NCI-H524 treated with DMSO at 0.1 percent for 48 hours (cell line): Measurements from ENCODE around the gene GNG14.
A peak's percentile ranks its signal among the peaks of the same experiment; 100 is the strongest.
"Not testable (repeated sequence)": the region's sequence is repeated elsewhere in the genome, so short reads cannot be mapped to it uniquely, and the experiment has no call there.

Source experiments
- DNase-seq: peaks from one replicate; lab custom pipeline; 2025; lab: John Stamatoyannopoulos, UW

The GNG14 gene

DNA sequence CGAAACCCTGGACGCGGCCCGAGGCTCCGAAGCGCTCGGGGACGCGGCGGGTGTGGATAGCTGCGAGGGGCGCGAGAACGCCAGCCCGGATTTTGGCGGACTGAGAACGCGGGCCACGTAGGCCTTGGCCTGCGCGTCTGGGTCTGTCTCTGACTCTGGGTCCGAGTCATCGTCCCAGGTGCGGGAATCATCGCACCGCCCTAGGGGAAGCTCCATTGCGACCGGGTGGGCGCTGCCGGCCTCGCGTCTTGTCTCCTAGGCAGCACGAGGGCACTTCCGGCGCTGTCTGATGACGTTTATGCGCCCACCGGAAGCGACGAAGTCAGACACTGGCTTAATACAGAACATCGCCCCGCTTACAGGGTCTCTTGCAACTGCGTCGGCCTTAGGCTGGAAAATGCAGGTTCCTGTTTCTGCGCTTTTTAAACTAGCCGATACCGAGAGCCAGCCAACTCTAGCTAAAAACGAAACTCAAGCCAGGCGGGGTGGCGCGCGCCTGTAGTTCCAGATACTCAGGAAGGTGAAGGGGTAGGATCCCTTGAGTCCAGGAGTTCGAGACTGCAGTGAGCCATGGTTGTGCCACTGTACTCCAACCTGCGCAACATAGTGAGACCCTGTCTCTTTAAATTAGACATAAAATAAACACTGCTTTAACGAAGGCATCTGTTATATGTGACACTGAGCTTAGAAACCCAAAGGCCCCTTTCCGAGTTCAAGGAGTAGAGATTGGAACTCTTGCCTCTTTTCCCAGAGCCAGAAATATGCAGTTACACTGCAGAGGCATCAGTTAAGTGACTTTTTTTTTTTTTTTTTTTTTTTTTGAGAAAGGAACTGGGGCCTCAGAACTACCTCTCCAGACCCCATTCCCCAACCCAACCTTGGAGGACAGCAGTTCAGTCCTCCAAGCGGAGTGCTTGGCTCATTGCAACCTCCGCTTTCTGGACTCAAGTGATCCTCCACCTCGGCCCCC, 8.9 kb downstream of the GNG14 start, which contains the start of gene FBXW9:
FBXW9 (minus strand) TSS at position 266 of the 970 bp plus-strand sequence; CDS start at position 216, 50 bp downstream.
- peak; percentile 78 for DNase-seq

DNA sequence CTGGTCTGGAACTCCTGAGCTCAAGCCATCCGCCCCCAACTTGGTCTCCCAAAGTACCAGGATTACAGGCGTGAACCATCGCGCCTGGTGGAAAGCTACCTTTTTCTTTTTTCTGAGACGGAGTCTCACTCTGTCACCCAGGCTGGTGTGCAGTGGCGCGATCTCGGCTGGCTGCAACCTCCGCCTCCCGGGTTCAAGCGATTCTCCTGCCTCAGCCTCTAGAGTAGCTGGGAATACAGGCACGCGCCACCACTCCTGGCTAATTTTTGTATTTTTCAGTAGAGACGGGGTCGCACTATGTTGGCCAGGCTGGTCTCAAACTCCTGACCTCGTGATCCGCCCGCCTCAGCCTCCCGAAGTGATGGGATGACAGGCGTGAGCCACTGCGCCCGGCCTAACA, 9.6 kb downstream of the GNG14 start:
- DNase-seq: not testable (repeated sequence)

DNA sequence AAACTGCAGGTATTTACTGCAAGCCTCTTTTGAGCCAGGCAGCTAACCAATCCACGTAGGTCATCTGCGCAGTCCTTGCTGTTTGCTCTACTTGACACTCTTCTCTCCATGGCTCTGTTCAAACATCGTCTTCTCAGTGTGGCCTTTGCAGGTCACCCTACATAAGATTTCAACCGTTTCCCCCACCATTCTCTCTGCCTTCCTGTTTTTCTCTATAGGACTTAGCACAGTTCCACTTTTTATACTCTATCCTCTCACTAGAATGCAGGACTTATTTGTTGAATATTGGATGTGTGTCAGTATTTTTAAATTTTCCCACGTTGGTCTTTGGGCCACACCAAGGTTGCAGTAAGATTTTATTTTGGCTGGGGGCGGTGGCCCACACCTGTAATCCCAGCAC, 10.3 kb downstream of the GNG14 start:
- no peak for DNase-seq

DNA sequence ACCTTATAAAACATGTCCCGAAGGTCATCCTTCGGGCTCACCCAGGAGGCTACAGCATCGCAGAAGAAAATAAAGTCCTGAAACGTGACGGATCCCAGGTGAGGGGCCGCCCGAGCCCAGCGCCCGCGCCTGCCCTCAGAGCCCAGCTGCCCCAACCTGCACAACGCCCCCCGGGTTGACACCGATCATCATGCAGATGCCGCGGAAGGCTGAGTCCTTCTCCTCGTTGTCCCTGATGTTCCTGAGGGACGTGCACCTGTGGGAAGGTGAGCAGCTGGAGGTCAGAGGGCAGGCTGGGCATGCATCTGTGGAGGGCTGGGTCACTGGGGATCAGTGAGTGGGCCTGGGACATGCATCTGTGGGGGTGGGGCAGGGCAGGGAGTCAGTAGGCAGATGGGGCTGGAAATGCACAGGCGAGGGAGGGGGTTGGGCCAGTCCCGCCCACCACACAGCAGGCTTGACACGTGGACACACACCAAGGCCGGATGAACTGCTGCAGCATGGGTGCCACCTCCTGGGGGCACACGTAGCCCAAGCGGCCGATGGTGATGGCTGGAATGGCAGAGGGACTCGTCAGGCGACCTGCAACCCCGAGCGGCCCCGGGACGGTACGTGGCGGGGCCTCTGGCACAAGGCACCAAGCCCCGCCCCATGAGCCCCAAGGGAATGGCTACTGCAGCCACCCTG, 13.9 kb downstream of the GNG14 start:
- no peak for DNase-seq

DNA sequence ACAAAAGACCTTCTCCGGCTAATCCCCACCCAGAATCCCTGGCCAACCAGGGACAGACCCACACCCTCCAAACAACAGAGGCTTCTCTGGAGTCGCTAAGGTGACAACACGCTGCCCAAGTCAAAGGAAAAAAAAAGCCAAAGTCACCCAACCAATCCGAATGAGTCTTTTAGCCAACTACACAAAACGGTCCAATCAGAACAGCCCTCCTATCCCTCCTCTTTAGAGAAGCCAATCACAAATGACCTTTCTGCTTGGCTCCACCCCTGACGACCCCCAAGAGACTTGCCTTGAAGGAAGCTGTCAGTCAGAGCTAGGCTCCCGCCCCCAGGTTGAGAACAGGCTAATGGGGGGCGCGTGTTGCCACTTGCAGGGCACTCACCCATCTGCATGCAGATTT, 15.2 kb downstream of the GNG14 start:
- no peak for DNase-seq

DNA sequence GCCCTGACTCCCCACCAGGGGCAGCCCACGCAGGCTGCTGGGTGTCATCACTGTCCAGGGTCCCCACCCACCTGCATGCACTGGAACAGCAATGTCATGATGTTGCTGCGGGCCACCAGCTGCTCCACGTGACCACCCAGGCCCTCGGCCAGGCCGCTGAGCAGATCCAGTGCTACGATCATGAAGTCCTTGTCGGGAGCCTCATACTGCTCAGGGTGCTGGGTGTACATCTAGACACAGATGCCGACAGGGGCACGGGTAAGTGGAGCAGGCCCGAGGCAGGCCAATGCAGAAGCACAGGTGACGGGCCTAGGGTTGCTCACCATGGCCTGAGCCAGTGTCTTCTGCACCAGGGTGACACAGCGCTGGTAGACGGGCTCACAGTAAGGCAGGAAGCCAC, 17.4 kb downstream of the GNG14 start:
- DNase-seq: no peak

DNA sequence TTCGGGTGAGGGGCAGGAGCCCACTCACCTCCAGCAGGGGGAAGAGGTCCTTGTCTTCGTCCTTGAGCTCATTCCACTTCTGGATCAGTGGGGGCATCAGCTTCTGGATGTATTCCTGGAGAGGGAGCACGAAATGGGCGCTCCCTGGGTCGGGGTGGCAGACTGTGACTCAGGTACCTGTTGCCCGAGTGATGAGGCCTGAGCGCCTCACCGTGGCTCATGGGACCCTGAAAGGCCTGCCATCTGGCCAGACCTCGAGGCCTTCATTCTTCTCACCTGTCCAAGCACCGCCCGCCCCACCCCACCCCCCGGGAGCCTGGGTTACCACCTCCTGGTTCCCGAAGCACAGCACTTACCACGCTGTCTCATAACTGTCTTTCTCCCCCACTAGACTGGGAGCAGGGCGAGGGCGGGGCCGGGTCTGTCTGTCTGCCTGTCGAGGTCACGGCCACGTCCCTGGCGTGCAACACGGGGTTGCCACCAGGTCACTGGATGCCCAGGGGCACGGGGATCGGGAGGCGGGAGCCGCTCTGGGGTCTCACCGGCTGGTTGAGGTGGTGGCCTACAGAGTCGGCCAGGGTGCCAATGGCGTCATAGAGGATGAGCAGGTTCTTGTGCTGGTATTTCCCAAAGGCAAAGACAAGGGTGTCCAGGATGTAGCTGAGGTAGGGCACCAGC, 18.0 kb downstream of the GNG14 start:
- DNase-seq: no peak

DNA sequence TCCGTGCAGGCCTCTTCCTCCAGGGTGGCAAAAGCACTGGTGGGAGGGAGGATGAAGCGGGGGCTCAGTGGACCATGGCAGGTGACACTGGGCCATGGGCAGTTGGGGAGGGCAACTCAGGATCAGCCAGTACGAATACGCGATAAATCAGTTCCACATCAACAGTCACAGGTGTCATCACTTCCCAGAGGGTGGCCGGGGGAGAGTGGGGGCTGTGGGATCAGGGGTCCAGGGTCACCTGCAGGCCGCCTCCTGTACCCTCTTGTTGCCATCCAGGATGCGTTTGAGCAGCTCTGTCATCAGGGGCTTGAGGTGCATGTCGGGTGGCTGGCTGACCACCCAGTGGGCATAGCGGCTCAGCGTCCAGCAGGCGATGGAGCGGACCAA, 18.5 kb downstream of the GNG14 start:
- DNase-seq: no peak

DNA sequence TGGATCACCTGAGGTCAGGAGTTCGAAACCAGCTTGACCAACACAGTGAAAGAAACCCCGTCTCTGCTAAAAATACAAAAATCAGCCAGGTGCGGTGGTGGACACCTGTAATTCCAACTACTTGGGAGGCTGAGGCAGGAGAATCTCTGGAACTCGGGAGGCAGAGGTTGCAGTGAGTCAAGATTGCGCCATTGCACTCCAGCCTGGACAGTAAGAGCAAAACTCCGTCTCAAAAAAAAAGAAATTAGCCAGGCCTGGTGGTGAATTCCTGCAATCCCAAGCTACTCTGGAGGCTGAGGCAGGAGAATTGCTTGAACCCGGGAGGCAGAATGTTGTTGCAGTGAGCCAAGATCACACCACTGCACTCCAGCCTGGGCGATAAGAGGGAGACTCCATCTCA, 20.8 kb downstream of the GNG14 start:
- no peak for DNase-seq

DNA sequence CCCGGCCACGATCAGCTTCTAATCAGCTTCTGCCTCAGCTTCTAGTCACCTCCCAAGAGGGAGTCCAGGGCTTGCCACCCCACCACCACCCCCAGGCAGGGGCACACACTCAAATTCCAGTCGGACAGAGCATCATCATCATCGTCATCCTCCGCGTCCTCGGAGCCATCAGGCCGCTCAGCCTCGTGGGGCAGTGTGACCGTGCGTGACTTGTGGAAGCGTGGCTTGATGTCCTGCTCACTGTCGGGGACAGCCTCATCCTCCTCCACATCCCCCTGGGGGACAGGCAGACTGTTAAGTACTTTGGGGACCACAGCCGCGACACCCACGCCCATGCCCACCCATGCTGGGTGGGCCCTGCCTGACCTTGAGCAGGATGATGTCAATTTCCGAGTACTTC, 23.4 kb downstream of the GNG14 start:
- no peak for DNase-seq

DNA sequence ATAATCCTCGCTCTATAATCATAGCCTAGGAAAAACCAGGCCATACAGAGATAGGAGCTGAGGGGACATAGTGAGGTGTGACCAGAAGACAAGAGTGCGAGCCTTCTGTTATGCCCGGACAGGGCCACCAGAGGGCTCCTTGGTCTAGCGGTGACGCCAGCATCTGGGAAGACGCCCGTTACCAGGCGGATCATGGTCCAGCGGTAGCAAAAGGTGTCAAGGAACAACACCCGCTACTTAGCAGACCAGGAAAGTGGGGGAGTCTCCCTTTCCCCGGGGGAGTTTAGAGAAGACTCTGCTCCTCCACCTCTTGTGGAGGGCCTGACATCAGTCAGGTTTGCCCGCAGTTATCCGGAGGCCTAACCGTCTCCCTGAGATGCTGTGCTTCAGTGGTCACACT, 24.3 kb downstream of the GNG14 start:
- not testable (repeated sequence) for DNase-seq

DNA sequence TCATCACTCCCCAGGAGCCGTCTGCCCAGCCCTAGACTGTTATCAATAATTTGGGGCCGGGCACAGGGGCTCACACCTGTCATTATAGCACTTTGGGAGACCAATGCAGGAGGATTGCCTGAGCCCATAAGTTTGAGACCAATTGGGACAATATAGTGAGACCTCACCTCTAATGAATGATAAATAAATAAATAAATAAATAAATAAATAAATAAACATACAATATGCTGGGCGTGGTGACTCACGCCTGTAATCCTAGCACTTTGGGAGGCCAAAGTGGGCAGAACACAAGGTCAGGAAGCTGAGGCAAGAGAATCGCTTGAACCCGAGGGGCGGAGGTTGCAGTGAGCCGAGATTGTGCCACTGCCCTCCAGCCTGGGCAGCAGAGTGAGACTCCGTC, 25.5 kb downstream of the GNG14 start:
- DNase-seq: not testable (repeated sequence)

DNA sequence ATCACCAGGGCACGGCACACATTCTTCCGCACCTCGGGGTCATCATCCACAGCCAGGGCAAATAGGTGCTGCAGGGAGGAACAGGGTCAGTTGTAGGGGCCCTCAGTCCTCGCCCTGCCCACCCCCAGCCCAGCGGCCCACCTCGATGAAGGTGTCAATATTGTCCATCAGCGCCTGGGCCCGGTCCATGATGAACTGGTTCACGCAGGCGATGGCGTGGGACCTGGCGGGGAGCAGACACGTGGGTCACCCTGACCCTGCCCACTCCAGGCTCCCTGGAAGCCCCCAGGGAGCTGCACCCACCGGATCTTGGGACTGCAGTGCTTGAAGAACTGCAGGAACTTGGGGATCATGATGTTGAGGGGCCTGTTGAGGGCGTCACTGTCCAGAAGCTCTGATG, 27.3 kb downstream of the GNG14 start:
- no peak for DNase-seq

DNA sequence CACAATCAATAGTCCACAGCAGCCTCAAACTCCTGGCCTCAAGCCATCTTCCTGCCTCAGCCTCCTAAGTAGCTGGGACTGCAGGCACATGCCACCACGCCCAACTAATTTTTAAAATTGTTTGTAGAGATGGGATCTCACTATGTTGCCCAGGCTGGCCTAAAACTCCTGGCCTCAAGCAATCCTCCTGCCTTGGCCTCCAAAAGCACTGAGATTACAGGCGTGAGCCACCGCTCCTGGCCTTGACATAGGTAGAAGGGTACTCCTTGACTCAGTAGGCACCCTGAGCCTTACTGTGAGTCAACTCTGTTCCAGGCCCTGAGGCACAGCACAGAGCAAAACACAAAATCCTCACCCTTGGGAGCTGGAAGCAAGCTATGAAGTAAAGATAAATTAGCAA, 28.1 kb downstream of the GNG14 start:
- DNase-seq: no peak

DNA sequence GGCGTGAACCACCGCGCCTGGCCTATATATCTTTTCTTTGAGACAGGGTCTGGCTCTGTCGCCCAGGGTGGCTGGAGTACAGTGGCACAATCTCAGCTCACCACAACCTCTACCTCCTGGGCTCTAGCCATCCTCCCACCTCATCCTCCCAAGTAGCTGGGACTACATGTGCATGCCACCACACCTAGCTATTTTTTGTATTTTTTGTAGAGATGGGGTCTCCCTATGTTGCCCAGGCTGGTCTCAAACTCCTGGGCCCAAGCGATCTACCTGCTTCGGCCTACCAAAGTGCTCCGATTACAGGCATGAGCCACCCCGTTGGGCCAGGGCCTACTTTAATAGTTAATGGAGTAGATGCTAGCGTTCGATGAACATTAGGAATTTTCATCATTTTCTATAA, 32.5 kb downstream of the GNG14 start:
- DNase-seq: no peak

DNA sequence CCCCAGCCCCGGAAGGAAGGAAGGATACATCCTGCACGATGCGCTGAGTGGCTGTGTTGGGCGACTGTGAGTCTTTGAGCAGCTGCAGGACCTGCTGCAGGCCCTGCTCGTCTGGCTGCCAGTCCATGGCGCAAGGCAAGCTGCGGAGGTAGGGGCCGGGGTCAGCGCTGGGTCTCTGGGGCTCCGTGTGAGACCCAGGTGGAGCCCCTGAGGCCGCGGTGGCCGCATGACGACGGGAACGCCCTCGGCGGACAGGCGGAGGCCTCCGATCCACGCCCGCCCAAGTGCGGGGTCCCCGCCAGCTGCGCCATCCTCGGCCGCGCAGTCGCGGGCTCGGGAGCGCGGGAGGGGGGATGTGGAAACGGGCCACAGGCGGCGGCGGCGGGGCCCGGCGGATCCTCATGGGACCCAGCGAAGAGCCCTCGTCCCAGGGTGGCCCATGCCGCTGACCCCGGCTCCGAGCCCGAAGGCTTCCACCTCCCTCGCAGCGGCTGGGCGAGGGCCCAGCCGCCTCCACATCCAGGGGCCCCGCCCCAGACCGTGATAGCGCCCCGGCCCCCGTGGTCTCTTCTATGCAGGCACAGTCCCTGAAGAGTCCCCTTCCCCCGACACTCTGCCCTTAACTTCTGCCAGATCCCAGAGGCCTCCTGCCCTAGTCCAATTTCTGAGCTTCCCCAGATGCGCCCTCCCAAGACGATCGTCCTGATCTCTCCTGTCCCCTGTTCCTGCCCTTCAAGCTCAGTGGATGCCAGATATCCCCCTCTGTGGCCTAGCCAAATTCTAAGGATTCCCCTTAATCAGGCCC, 33.3 kb downstream of the GNG14 start:
- DNase-seq: no peak

DNA sequence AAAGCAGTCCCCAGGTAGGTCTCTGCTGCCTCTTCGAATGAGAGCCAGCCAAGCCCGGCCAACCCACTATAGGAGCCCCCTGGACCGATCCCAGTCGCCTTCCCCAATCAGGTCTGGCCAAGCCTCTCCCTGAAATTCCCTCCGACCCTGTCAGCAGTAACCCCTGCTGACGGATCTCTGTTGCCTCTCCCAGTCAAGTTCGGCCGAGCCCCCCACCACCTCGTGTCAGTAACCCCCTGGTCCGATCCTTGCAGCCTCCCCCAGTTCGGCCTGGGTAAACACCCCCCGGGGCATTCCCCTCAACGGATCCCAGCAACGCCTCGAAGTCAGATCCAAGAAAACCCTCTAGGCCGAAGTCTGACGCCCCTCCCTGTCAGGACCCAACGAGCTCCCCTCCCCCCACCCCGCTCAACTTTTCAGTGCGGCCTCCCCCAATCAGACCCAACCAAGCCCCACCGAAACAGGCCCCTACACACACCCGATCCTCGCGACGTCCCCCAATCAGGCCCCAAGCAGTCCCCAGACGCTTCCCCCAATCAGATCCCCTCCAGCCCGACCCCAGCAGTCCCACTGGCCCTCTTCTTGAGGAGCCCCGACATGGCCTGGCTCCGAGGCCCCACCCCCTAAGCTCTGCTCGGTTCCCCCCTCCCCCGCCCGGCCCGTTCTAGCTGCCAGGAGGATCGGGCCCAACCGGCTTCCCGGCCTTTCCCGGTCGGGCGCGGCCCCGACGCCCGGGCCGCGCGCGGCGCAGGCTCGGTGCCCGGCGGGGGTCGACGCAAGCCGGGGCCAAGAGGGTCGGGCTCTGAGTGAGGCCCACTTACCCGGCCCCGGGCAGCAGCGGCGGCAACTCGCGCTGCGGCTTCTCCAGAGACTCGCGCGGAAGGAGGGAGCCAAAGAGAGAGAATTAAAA, 34.1 kb downstream of the GNG14 start:
- DNase-seq: no peak

DNA sequence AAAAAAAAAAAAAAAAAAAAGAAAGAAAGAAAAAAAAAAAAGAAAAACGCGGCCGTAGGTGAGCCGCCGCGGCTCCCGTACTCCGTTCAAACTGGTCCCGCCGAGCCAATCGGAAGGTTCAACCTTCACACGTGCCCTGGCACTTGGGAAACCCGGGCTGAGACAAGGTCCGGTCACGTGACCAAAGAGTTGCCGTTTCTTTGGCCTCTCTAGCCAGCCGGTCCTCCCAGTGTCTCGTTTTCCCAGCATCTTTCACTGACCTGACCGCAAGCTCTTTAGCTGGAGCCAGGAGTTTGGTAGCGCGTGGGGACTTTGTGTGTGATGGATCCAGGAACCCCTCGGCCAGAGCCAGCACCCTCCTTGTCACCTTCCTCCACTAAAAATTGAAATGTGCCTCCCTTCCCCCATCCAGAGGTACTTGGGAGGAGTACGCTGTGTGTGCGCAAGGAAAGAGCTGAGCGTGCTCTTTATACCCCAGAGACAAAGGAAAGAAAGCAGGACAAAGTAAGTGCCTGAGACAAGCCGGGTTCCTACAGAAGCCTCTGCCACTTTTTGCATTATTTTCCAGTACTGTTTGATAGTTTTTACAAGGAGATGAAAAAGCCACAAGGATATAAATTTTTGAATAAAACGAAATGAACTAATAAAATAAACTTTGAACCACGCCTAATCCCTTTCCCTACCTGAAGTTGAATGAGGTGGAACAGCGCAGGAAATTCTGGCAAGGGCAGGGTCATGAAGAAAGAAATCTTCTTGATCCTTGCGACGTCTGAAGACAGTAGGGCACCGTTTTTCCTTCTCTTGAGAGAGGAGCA, 35.0 kb downstream of the GNG14 start:
- DNase-seq: peak; percentile 93

DNA sequence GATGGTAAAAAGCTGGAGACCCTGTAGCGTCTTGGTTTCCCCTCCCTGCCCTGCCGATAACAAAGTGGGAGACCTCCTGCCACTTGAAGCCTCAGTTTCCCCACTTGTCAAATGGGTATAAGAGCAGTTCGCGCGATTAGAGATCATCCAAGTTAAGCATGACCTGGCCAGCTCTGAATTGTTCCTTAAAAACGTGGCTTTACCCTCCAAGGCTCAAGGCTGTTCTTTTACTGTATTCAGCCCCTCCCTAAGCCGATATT, 35.5 kb downstream of the GNG14 start:
- no peak for DNase-seq
